ENCODE results near the gene DCST1. TPM values are rescaled to one million over a fixed set of nuclear protein-coding genes. Genes with fewer than 3 reads are reported as not detected.
A peak's percentile ranks its signal among the peaks of the same experiment; 100 is the strongest.

The DCST1 gene
- total and polyA plus RNA-seq, 2 of the 13 experiments (the other 11 are each of a cell fraction or from before 2014, with no cell fraction given), result 0.04 TPM; not detected in 1

DNA sequence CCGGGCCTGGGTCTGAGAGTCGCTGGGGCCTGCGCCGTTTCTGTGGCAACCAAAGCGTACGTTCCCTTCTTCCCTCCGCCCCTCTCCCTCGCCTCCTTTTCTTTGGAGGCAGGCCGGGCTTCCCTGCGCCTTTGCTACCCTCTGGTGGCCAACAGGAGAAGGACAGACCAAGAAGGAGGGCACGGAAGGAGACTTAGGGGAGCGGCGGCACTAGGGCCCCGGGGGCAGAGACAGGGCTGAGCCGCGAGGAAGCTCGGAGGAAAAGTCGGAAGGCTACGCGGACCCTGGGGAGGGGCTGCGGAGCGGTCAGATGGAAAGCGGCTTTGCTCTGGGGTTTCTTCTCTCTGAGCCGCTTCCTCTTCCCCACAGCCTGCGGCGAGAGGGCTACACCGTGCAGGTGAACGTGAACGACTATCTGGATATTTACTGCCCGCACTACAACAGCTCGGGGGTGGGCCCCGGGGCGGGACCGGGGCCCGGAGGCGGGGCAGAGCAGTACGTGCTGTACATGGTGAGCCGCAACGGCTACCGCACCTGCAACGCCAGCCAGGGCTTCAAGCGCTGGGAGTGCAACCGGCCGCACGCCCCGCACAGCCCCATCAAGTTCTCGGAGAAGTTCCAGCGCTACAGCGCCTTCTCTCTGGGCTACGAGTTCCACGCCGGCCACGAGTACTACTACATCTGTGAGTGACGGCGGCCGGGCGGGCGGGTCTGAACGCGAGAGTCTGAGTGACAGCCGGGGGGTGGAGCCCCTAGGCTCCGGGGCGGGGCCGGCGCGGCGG is 51.3 kb downstream of the DCST1 start (continued):
- TF ChIP-seq MAFG (CRISPR knock-in tag; IDR thresholded peaks at IDR 0.05) (no peak), ATRX (CRISPR knock-in tag; IDR thresholded peaks at IDR 0.05; ENCODE audit: borderline replicate concordance) (no peak), ZNF317 (CRISPR knock-in tag; IDR thresholded peaks at IDR 0.05) (no peak), ZFP1 (CRISPR knock-in tag; IDR thresholded peaks at IDR 0.05) (peak; percentile 59; the same call in 1 of the 2 replicates), ZNF10 (CRISPR knock-in tag; IDR thresholded peaks at IDR 0.05; ENCODE audit: borderline replicate concordance, low read depth) (no peak), CHD2 (IDR thresholded peaks at IDR 0.05; ENCODE audit: low read depth, low read length) (no peak), NFKBIZ (CRISPR knock-in tag; IDR thresholded peaks at IDR 0.05) (no peak), ZNF550 (CRISPR knock-in tag; IDR thresholded peaks at IDR 0.05; ENCODE audit: borderline replicate concordance) (no peak), ZNF367 (CRISPR knock-in tag; IDR thresholded peaks at IDR 0.05; ENCODE audit: borderline replicate concordance) (no peak), ZFP36L1 (CRISPR knock-in tag; IDR thresholded peaks at IDR 0.05) (peak; percentile 78; the same call in 1 of the 2 replicates), ZNF354B (CRISPR knock-in tag; IDR thresholded peaks at IDR 0.05) (no peak), IRX3 (CRISPR knock-in tag; IDR thresholded peaks at IDR 0.05; ENCODE audit: borderline replicate concordance, low read depth) (no peak), HOXA5 (CRISPR knock-in tag; IDR thresholded peaks at IDR 0.05) (peak; percentile 56; the same call in 1 of the 2 replicates), CEBPG (CRISPR knock-in tag; IDR thresholded peaks at IDR 0.05) (0 out of 2 replicates have a peak, but pooled peaks have one; percentile 9), NR1H2 (CRISPR knock-in tag; IDR thresholded peaks at IDR 0.05; ENCODE audit: borderline replicate concordance, low read depth) (no peak), YEATS4 (CRISPR knock-in tag; IDR thresholded peaks at IDR 0.05; ENCODE audit: borderline replicate concordance) (no peak), ZSCAN25 (CRISPR knock-in tag; IDR thresholded peaks at IDR 0.05) (peak; percentile 39; the same call in 1 of the 2 replicates), KLF16 (CRISPR knock-in tag; IDR thresholded peaks at IDR 0.05) (peak in 1 of 2 experiments; percentile 78; a peak in 2 of 4 replicates), BORCS8-MEF2B (CRISPR knock-in tag; IDR thresholded peaks at IDR 0.05) (no peak; the same call in 1 of the 2 replicates), ELF4 (CRISPR knock-in tag; IDR thresholded peaks at IDR 0.05; ENCODE audit: borderline replicate concordance) (0 out of 2 replicates have a peak, but pooled peaks have one; percentile 61), ZNF350 (CRISPR knock-in tag; IDR thresholded peaks at IDR 0.05; ENCODE audit: borderline replicate concordance, low read depth) (peak; percentile 71), MEF2D (CRISPR knock-in tag; IDR thresholded peaks at IDR 0.05) (no peak; the same call in 1 of the 2 replicates), ZNF644 (CRISPR knock-in tag; IDR thresholded peaks at IDR 0.05; ENCODE audit: low read depth) (no peak), ZSCAN30 (CRISPR knock-in tag; IDR thresholded peaks at IDR 0.05) (no peak)
- TF ChIP-seq, protein P1, sequence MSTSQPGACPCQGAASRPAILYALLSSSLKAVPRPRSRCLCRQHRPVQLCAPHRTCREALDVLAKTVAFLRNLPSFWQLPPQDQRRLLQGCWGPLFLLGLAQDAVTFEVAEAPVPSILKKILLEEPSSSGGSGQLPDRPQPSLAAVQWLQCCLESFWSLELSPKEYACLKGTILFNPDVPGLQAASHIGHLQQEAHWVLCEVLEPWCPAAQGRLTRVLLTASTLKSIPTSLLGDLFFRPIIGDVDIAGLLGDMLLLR (CRISPR knock-in tag; IDR thresholded peaks at IDR 0.05), result peak; percentile 56; the same call in 1 of the 2 replicates
- TF ChIP-seq, protein P2, sequence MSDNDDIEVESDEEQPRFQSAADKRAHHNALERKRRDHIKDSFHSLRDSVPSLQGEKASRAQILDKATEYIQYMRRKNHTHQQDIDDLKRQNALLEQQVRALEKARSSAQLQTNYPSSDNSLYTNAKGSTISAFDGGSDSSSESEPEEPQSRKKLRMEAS (IDR thresholded peaks at IDR 0.05), result peak; percentile 53; the same call in 1 of the 2 replicates
- TF ChIP-seq, protein P3, sequence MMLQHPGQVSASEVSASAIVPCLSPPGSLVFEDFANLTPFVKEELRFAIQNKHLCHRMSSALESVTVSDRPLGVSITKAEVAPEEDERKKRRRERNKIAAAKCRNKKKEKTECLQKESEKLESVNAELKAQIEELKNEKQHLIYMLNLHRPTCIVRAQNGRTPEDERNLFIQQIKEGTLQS (CRISPR knock-in tag; IDR thresholded peaks at IDR 0.05), result peak; percentile 30; the same call in 1 of the 2 replicates
- TF ChIP-seq, protein P4, sequence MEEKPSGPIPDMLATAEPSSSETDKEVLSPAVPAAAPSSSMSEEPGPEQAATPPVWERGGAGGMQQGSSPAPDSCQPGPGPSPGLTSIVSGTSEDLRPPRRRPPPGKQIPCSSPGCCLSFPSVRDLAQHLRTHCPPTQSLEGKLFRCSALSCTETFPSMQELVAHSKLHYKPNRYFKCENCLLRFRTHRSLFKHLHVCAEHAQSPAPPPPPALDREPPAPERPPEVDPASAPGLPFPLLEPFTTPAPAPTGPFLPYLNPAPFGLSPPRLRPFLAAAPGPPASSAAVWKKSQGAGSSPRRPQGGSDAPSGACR (CRISPR knock-in tag; IDR thresholded peaks at IDR 0.05), result 0 out of 2 replicates have a peak, but pooled peaks have one; percentile 54
- TF ChIP-seq, protein P5, sequence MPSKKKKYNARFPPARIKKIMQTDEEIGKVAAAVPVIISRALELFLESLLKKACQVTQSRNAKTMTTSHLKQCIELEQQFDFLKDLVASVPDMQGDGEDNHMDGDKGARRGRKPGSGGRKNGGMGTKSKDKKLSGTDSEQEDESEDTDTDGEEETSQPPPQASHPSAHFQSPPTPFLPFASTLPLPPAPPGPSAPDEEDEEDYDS (CRISPR knock-in tag; IDR thresholded peaks at IDR 0.05), result peak; percentile 44; the same call in 1 of the 2 replicates
